ENCODE measurements around the gene CBY1. TPM values are rescaled to one million over a fixed set of nuclear protein-coding genes. Genes with fewer than 3 reads are reported as not detected.
"Not testable (repeated sequence)": the region's sequence is repeated elsewhere in the genome, so short reads cannot be mapped to it uniquely, and the experiment has no call there.

Gene CBY1
- total and polyA plus RNA-seq, 7 donors, result 15.4 to 39.5 (median 22.8) TPM

GRCh38 chr22:38631724-38632123 lies 24.7 kb upstream of the CBY1 start:
- Histone ChIP-seq H3K27ac (no peak overlapping the region), H3K9me3 (no peaks in the 10 kb centered on the region), H3K27me3 (ENCODE audit: insufficient read depth in 3 of 3, low read length in 2 of 3) (no peaks in the 10 kb centered on the region), H3K4me3 (no peak overlapping the region), H3K4me1 (no peaks in the 10 kb centered on the region), H3K36me3 (ENCODE audit: insufficient read depth in 1 of 2, low read depth in 1 of 2) (no peaks in the 10 kb centered on the region)
- WGBS, 3 donors, result 83 to 84% (median 84%) methylated on average over 9 of the region's 9 CpGs
- no peak for TF ChIP-seq CTCF (IDR thresholded peaks at IDR 0.05)
- intact Hi-C loops (cut with DNase I), result no loop called here
- DNase-seq (no peak), ATAC-seq (no peak)

- Histone ChIP-seq H3K9me3 (no peaks in the 10 kb centered on the region), H3K4me3 (no peak overlapping the region), H3K27ac (no peak overlapping the region), H3K27me3 (ENCODE audit: insufficient read depth in 3 of 3, low read length in 2 of 3) (no peaks in the 10 kb centered on the region), H3K4me1 (no peaks in the 10 kb centered on the region), H3K36me3 (ENCODE audit: insufficient read depth in 1 of 2, low read depth in 1 of 2) (no peaks in the 10 kb centered on the region)
- intact Hi-C loops (cut with DNase I), result no loop called here
- no peak for TF ChIP-seq CTCF (IDR thresholded peaks at IDR 0.05)
- 85 to 87% (median 87%) methylated on average over 3 of the region's 3 CpGs for WGBS, 3 donors
- no peak for DNase-seq
- no peak for ATAC-seq
Measured at GRCh38 chr22:38632528-38632927, 23.9 kb upstream of the CBY1 start.

GRCh38 chr22:38638216-38638615 lies 18.2 kb upstream of the CBY1 start:
- Histone ChIP-seq H3K4me1 (no peaks in the 10 kb centered on the region), H3K36me3 (ENCODE audit: insufficient read depth in 1 of 2, low read depth in 1 of 2) (no peaks in the 10 kb centered on the region), H3K27ac (no peak overlapping the region), H3K27me3 (ENCODE audit: insufficient read depth in 3 of 3, low read length in 2 of 3) (no peaks in the 10 kb centered on the region), H3K9me3 (no peaks in the 10 kb centered on the region), H3K4me3 (no peak overlapping the region)
- no peak for TF ChIP-seq CTCF (IDR thresholded peaks at IDR 0.05)
- ATAC-seq (no peak), DNase-seq (no peak)
- intact Hi-C loops (cut with DNase I), result no loop called here
- WGBS, 3 donors, result 84 to 96% (median 90%) methylated on average over 2 of the region's 2 CpGs

- TF ChIP-seq CTCF (IDR thresholded peaks at IDR 0.05), result no peak
- DNase-seq (no peak), ATAC-seq (no peak)
- Histone ChIP-seq H3K4me1 (no peaks in the 10 kb centered on the region), H3K9me3 (no peaks in the 10 kb centered on the region), H3K27ac (no peak overlapping the region), H3K4me3 (no peak overlapping the region), H3K36me3 (ENCODE audit: insufficient read depth in 1 of 2, low read depth in 1 of 2) (no peaks in the 10 kb centered on the region), H3K27me3 (ENCODE audit: insufficient read depth in 3 of 3, low read length in 2 of 3) (no peaks in the 10 kb centered on the region)
- 57 to 79% (median 72%) methylated on average over 3 of the region's 3 CpGs for WGBS, 3 donors
- intact Hi-C loops (cut with DNase I), result no loop called here
Measured at GRCh38 chr22:38638728-38639127, 17.7 kb upstream of the CBY1 start.

- TF ChIP-seq CTCF (IDR thresholded peaks at IDR 0.05), result no peak
- ATAC-seq (no peak), DNase-seq (no peak)
- H3K4me3 ChIP-seq, result no peak overlapping the region
- no peak overlapping the region for H3K27ac ChIP-seq
- H3K36me3 ChIP-seq (ENCODE audit: insufficient read depth in 1 of 2, low read depth in 1 of 2), result no peaks in the 10 kb centered on the region
- WGBS, 3 donors, result 91 to 96% (median 92%) methylated on average over 12 to 13 of the region's 13 CpGs
- intact Hi-C loops (cut with DNase I), result no loop called here
- H3K4me1 ChIP-seq, result no peaks in the 10 kb centered on the region
- H3K27me3 ChIP-seq (ENCODE audit: insufficient read depth in 3 of 3, low read length in 2 of 3), result no peaks in the 10 kb centered on the region
- H3K9me3 ChIP-seq, result no peaks in the 10 kb centered on the region
Measured at GRCh38 chr22:38641476-38642040, 14.9 kb upstream of the CBY1 start.

- peak in 2 of 4 donors; percentile 55 to 91 for ATAC-seq
- H3K4me1 ChIP-seq; H3K4me3 ChIP-seq; H3K9me3 ChIP-seq; H3K27ac ChIP-seq; DNase-seq; intact Hi-C loops (cut with DNase I); H3K27me3 ChIP-seq (ENCODE audit: insufficient read depth in 3 of 3, low read length in 2 of 3); H3K36me3 ChIP-seq (ENCODE audit: insufficient read depth in 1 of 2, low read depth in 1 of 2): not testable (repeated sequence)
- WGBS, 3 donors, result 91 to 96% (median 95%) methylated on average over 4 to 5 of the region's 5 CpGs
Measured at GRCh38 chr22:38644245-38644644, 12.2 kb upstream of the CBY1 start.

All from psoas muscle (tissue), 8 donors.